Stimulated activated CD4-positive, alpha-beta T cell treated with anti-CD3 and anti-CD28 coated beads, Interleukin-4, amount 100 ng/mL, for 48 hours (primary cell): ENCODE results near the gene NRXN2.

ENCODE experiments used
- DNase-seq, 2 donors: peaks; one replicate each; pipeline ENCODE4 v3.0.0-alpha.2; 2020; ENCODE audit warnings: low read depth in 2 of 2

The NRXN2 gene

GRCh38 chr11:64759131-64759721, 36.2 kb upstream of the NRXN2 start:
- DNase-seq, result no peak

GRCh38 chr11:64758330-64759079, 35.5 kb upstream of the NRXN2 start:
- DNase-seq, result no peak

- no peak for DNase-seq
Observed at GRCh38 chr11:64757549-64758329, 34.7 kb upstream of the NRXN2 start.

- DNase-seq, result no peak
Observed at GRCh38 chr11:64755681-64756361, 32.8 kb upstream of the NRXN2 start.

- DNase-seq, result no peak
Observed at GRCh38 chr11:64754919-64755662, 32.1 kb upstream of the NRXN2 start.

GRCh38 chr11:64754124-64754918, 31.3 kb upstream of the NRXN2 start:
- no peak for DNase-seq

GRCh38 chr11:64753380-64754123, 30.6 kb upstream of the NRXN2 start:
- no peak for DNase-seq

GRCh38 chr11:64753019-64753379, 30.0 kb upstream of the NRXN2 start:
- DNase-seq, result no peak

- DNase-seq, result no peak
Observed at GRCh38 chr11:64752175-64752970, 29.4 kb upstream of the NRXN2 start.

GRCh38 chr11:64751580-64751979, 28.6 kb upstream of the NRXN2 start:
- DNase-seq, result no peak

- no peak for DNase-seq
Observed at GRCh38 chr11:64751136-64751535, 28.1 kb upstream of the NRXN2 start.

GRCh38 chr11:64750361-64751054, 27.5 kb upstream of the NRXN2 start:
- DNase-seq, result no peak

- DNase-seq, result no peak
Observed at GRCh38 chr11:64747961-64748665, 25.1 kb upstream of the NRXN2 start.

- no peak for DNase-seq
Observed at GRCh38 chr11:64746486-64746885, 23.5 kb upstream of the NRXN2 start.

- DNase-seq, result no peak
Observed at GRCh38 chr11:64745521-64746328, 22.7 kb upstream of the NRXN2 start.

GRCh38 chr11:64745189-64745520, 22.2 kb upstream of the NRXN2 start:
- no peak for DNase-seq

GRCh38 chr11:64744544-64745188, 21.7 kb upstream of the NRXN2 start:
- DNase-seq, result no peak
